ENCODE data around the gene FUCA1.

GRCh38 chr1:23799255-23799569, 68.9 kb downstream of the FUCA1 start:
- TF ChIP-seq, protein P1, sequence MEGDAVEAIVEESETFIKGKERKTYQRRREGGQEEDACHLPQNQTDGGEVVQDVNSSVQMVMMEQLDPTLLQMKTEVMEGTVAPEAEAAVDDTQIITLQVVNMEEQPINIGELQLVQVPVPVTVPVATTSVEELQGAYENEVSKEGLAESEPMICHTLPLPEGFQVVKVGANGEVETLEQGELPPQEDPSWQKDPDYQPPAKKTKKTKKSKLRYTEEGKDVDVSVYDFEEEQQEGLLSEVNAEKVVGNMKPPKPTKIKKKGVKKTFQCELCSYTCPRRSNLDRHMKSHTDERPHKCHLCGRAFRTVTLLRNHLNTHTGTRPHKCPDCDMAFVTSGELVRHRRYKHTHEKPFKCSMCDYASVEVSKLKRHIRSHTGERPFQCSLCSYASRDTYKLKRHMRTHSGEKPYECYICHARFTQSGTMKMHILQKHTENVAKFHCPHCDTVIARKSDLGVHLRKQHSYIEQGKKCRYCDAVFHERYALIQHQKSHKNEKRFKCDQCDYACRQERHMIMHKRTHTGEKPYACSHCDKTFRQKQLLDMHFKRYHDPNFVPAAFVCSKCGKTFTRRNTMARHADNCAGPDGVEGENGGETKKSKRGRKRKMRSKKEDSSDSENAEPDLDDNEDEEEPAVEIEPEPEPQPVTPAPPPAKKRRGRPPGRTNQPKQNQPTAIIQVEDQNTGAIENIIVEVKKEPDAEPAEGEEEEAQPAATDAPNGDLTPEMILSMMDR (IDR thresholded peaks at IDR 0.05; ENCODE audit: insufficient read depth, low read length): no peak
- TF ChIP-seq POLR2AphosphoS5 (IDR thresholded peaks at IDR 0.05; ENCODE audit: low read depth) (no peak), GABPA (IDR thresholded peaks at IDR 0.05; ENCODE audit: low read depth) (no peak), SPI1 (IDR thresholded peaks at IDR 0.05; ENCODE audit: borderline replicate concordance, low read depth) (no peak), REST (IDR thresholded peaks at IDR 0.05; ENCODE audit: insufficient replicate concordance, low read depth) (no peak)
